Measurements from ENCODE around the gene NT5C1B.

GRCh38 chr2:18637196-18637595 lies 47.8 kb upstream of the NT5C1B start:
- TF ChIP-seq ZNF274 (IDR thresholded peaks at IDR 0.05; ENCODE audit: insufficient read depth, insufficient read length): no peak
- TF ChIP-seq CTCF (IDR thresholded peaks at IDR 0.05 in 2 of 3, conservative IDR thresholded peaks at IDR 0.05 in 1 of 3; ENCODE audit: control insufficient read depth in 2 of 3, extremely low read depth in 1 of 3, insufficient read depth in 1 of 3, low read depth in 3 of 3, low read length in 3 of 3): no peak
- no peak for TF ChIP-seq PBX3 (IDR thresholded peaks at IDR 0.05; ENCODE audit: insufficient replicate concordance, low read depth, low read length)

Data from GM12878 (cell line).